Measurements from ENCODE around the gene ATXN1. TPM values are rescaled to one million over a fixed set of nuclear protein-coding genes. Genes with fewer than 3 reads are reported as not detected.

ATXN1 gene
- total and polyA plus RNA-seq, 2 of the 8 experiments (the other 6 are each of a cell fraction or from before 2014, with no cell fraction given): 1.6 to 4.0 TPM

- no peak for TF ChIP-seq CHD7 (IDR thresholded peaks at IDR 0.05; ENCODE audit: insufficient replicate concordance, low read length)
These were observed 7.9 kb downstream of the ATXN1 start (continued) for GRCh38 chr6:16753341-16753740.
